OCI-LY7 (cell line): ENCODE data around the gene RPL27. TPM values are rescaled to one million over a fixed set of nuclear protein-coding genes. Genes with fewer than 3 reads are reported as not detected.

Experiments
- BruUV-seq: library from RNA; stranded (reverse); fragments of 400-500 nt; replicated peaks from 2 replicates; lab custom pipeline; 2021; lab: Mats Ljungman, UMichigan
- CTCF ChIA-PET: fragments of 300-600 bp; sonication (Branson Sonifier 250); formaldehyde crosslinking; loops from one replicate; lab custom pipeline; 2022; ENCODE audit warnings: antibody characterized with exemption; ENCODE audit not compliant: unreplicated experiment; lab: Charles Lee
- POLR2A ChIA-PET: fragments of 300-600 bp; sonication (Branson Sonifier 250); formaldehyde crosslinking; loops from one replicate; lab custom pipeline; 2022; ENCODE audit warnings: antibody characterized with exemption; lab: Charles Lee
- DNase-seq: peaks from one replicate; pipeline ENCODE4 v3.0.0-alpha.2; 2015; ENCODE audit warnings: low spot score
- H2AFZ ChIP-seq: fragments of 200-600 bp; sonication (generic), shearing (Covaris generic); 2 replicates; pipeline ENCODE4 v1.6.1; 2014; ENCODE audit warnings: mild to moderate bottlenecking, antibody characterized with exemption, low read length, moderate library complexity
- H3K27ac ChIP-seq: fragments of 200-600 bp; sonication (generic); 2 replicates; pipeline ENCODE4 v1.5.1; 2014; ENCODE audit warnings: mixed run types, low read depth, mild to moderate bottlenecking, moderate library complexity, low read length, inconsistent platforms; ENCODE audit not compliant: poor library complexity, severe bottlenecking
- H3K36me3 ChIP-seq: fragments of 200-600 bp; sonication (generic); 2 replicates; pipeline ENCODE4 v1.6.1; 2014; ENCODE audit warnings: mild to moderate bottlenecking, antibody characterized with exemption, low read length, moderate library complexity, mixed read lengths; ENCODE audit not compliant: insufficient read depth
- H3K4me1 ChIP-seq: fragments of 200-600 bp; sonication (generic); 2 replicates; pipeline ENCODE4 v1.5.1; 2014; ENCODE audit warnings: mild to moderate bottlenecking, low read length; ENCODE audit not compliant: insufficient read depth, poor library complexity, severe bottlenecking
- H3K4me2 ChIP-seq: fragments of 200-600 bp; sonication (generic); 2 replicates; pipeline ENCODE4 v1.6.1; 2014; ENCODE audit warnings: mild to moderate bottlenecking, low read length
- H3K4me3 ChIP-seq: fragments of 200-600 bp; sonication (generic); 2 replicates; pipeline ENCODE4 v1.5.1; 2014; ENCODE audit warnings: mild to moderate bottlenecking, low read depth, low read length; ENCODE audit not compliant: poor library complexity, severe bottlenecking
- H3K79me2 ChIP-seq: fragments of 200-600 bp; sonication (generic); 2 replicates; pipeline ENCODE4 v1.6.1; 2016; ENCODE audit warnings: low read depth, mild to moderate bottlenecking, low read length, moderate library complexity, mixed read lengths; ENCODE audit not compliant: insufficient read depth
- H3K9me2 ChIP-seq: fragments of 200-600 bp; sonication (generic); 2 replicates; pipeline ENCODE4 v1.6.1; 2016; ENCODE audit warnings: mild to moderate bottlenecking, low read length, mixed read lengths; ENCODE audit not compliant: insufficient read depth
- H3K9me3 ChIP-seq: fragments of 200-600 bp; sonication (generic); 2 replicates; pipeline ENCODE4 v1.6.1; 2014; ENCODE audit warnings: mild to moderate bottlenecking, mixed run types, low read length, mixed read lengths
- H4K20me1 ChIP-seq: fragments of 200-600 bp; sonication (generic); 2 replicates; pipeline ENCODE4 v1.6.1; 2014; ENCODE audit warnings: mild to moderate bottlenecking, antibody characterized with exemption, low read length, moderate library complexity, mixed read lengths; ENCODE audit not compliant: insufficient read depth
- EZH2phosphoT487 ChIP-seq: fragments of 200-600 bp; sonication (generic); IDR thresholded peaks from 2 replicates; pipeline ENCODE4 v1.6.1; 2018; ENCODE audit warnings: low read depth, borderline replicate concordance, mild to moderate bottlenecking, mixed run types, antibody characterized with exemption, low read length, moderate library complexity, mixed read lengths
- intact Hi-C: fragments of 100-400 bp; cut with micrococcal nuclease; formaldehyde crosslinking; loops from one replicate; pipeline ENCODE4 v1.10.0; 2022; ENCODE audit not compliant: unreplicated experiment
- total RNA-seq, 2 experiments: library from RNA; depleted of rRNA in 1 of 2; stranded (reverse); fragments of >200 nt in 1 of 2; shearing (Covaris generic) in 1 of 2; gene quantifications; 2 replicates each; pipeline ENCODE4 v1.2.3, GENCODE V29; 2014 to 2022
- TF ChIP-seq, protein P1 (sequence below): fragments of 200-600 bp; sonication (generic); conservative IDR thresholded peaks from 2 replicates; pipeline ENCODE4 v1.5.1; 2014; ENCODE audit warnings: mild to moderate bottlenecking, antibody characterized with exemption, low read length, moderate library complexity, mixed read lengths

Gene RPL27
- total RNA-seq, 2 experiments from 2014 or later = 1,313 to 2,299 TPM

DNA sequence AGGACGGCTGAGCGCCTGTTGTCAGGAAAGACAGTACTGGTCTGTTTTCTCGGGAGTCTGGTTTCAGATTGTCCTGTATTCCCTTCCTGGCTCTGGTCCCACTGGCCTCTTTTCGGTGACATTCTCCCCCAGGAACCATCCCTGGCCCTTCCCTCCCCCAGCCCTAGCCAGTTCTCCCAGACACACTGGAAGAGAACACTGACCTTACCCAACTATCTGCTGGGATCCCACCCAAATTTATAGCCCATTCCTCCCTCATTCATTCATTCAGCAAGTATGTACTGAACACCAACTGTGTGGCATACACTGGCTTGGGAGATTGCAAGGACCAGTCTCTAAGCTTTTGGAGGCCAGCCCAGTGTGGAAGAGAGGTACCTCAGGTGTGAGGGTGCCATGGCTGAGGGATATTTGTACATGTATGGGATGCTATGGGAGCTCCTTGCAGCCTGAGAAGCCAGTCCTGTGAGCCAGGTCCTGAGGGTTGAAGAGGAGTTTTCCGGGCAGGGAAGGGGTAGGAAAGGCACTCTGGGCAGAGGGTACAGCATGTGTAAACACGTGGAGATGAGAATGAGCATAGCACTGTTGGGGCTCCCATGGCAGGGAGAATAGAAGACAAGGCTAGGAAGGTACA lies 32.0 kb downstream of the RPL27 start:
- POLR2A ChIA-PET = no interaction called here
- Histone ChIP-seq H4K20me1 (no peaks in the 10 kb centered on the region), H3K4me1 (no peaks in the 10 kb centered on the region), H3K27ac (no peak overlapping the region), H3K79me2 (no peaks in the 10 kb centered on the region), H3K4me2 (no peak overlapping the region), H2AFZ (no peak overlapping the region), H3K9me3 (no peaks in the 10 kb centered on the region), H3K36me3 (no peaks in the 10 kb centered on the region), H3K4me3 (no peak overlapping the region), H3K9me2 (no peaks in the 10 kb centered on the region)
- intact Hi-C loops = no loop called here
- CTCF ChIA-PET = interaction anchor here (1.2 kb wide), 1 partner anchor 32 kb away, joined by 3 read pairs; the partner anchor contains the start of gene RPL27
- no TSS peak for BruUV-seq
- DNase-seq = no peak
- TF ChIP-seq EZH2phosphoT487 = no peak
- TF ChIP-seq, protein P1, sequence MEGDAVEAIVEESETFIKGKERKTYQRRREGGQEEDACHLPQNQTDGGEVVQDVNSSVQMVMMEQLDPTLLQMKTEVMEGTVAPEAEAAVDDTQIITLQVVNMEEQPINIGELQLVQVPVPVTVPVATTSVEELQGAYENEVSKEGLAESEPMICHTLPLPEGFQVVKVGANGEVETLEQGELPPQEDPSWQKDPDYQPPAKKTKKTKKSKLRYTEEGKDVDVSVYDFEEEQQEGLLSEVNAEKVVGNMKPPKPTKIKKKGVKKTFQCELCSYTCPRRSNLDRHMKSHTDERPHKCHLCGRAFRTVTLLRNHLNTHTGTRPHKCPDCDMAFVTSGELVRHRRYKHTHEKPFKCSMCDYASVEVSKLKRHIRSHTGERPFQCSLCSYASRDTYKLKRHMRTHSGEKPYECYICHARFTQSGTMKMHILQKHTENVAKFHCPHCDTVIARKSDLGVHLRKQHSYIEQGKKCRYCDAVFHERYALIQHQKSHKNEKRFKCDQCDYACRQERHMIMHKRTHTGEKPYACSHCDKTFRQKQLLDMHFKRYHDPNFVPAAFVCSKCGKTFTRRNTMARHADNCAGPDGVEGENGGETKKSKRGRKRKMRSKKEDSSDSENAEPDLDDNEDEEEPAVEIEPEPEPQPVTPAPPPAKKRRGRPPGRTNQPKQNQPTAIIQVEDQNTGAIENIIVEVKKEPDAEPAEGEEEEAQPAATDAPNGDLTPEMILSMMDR = no peak

DNA sequence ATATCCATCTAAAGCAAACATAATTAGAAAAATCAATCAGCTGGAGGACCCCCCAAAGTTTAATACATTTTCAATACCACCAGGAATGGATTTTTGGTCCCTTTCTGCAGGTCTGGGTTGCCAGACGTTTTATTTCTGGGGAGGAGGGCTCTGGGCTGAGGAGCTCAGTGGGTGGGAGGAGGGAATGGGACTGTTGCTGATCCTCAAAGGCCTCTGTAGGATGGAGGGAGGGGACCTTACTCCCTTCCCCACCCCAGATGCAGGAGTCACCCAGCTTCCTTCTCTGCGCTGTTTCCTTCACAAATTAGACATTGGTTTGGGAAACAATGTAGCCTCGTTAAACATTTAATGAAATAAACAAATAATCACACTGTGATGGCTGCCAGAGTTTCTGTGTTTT lies 33.4 kb downstream of the RPL27 start:
- ChIA-PET CTCF (no interaction called here), POLR2A (no interaction called here)
- no peak overlapping the region for H2AFZ ChIP-seq
- DNase-seq = no peak
- no peaks in the 10 kb centered on the region for H4K20me1 ChIP-seq
- H3K36me3 ChIP-seq = no peaks in the 10 kb centered on the region
- TF ChIP-seq EZH2phosphoT487 = no peak
- TF ChIP-seq, protein P1 = no peak
- BruUV-seq = no TSS peak
- no peaks in the 10 kb centered on the region for H3K9me2 ChIP-seq
- no peak overlapping the region for H3K4me2 ChIP-seq
- no peak overlapping the region for H3K27ac ChIP-seq
- H3K4me1 ChIP-seq = no peaks in the 10 kb centered on the region
- no peaks in the 10 kb centered on the region for H3K9me3 ChIP-seq
- intact Hi-C loops = no loop called here
- H3K4me3 ChIP-seq = no peak overlapping the region
- H3K79me2 ChIP-seq = no peaks in the 10 kb centered on the region
